ENCODE measurements around the gene EML5.

Gene EML5

DNA sequence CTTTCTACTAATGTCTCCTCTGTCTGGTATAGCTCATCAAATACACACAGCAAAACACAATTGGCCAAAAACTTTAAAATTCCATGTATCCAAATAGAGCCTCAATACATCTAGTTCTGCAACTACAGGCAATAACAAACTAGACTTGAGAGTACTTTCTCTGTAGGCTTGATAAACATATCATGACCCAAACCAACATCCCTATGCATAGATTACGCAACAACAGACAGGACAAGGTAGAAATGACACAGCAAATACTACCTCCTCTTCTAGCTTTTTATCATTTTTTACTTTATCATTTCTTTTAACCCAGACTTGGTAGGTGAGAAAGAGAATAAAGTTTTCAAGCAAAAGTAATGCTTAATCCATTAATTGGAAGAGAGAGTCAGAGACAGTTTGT lies 41.8 kb downstream of the EML5 start:
- no peak for TF ChIP-seq CTCF (conservative IDR thresholded peaks at IDR 0.05)
- no peak overlapping the region for H3K27ac ChIP-seq

DNA sequence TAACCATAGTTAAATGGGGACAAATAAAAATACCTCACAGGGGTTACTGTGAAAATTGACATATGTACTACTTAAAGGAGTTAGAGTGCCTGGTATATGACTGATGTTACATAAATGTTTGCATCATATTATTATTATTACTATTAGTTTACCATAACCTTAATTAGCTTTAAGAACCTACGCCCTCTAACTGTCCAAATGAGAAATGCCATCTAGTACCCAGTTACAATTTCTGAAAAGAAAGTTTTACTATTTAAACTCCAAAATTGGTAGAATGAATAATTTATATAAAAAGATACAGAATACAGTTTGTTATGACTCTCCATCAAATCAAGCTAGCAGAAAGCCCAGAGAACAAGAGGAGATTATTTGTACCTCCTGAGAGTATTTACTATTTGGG lies 42.3 kb downstream of the EML5 start:
- no peak for TF ChIP-seq CTCF (conservative IDR thresholded peaks at IDR 0.05)
- no peak overlapping the region for H3K27ac ChIP-seq

DNA sequence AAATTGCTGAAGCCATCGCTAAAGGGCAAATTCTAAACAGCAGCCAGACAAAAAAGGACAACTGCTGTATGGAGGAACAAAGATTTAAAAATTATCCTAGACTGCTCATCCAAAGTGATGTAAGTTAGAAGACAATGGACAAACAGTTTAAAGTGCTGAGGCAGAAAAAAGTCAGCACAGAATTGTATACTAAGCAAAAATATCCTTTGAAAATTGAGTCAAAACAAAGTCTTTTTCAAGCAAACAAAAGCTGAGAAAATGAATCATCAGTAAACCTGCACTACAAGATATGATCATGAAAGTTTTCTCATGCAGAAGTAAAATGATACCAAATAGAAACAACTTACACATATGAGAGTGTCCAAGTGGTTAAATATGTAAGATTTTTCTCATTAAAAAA lies 43.6 kb downstream of the EML5 start:
- no peak for TF ChIP-seq CTCF (conservative IDR thresholded peaks at IDR 0.05)
- H3K27ac ChIP-seq, result no peak overlapping the region

DNA sequence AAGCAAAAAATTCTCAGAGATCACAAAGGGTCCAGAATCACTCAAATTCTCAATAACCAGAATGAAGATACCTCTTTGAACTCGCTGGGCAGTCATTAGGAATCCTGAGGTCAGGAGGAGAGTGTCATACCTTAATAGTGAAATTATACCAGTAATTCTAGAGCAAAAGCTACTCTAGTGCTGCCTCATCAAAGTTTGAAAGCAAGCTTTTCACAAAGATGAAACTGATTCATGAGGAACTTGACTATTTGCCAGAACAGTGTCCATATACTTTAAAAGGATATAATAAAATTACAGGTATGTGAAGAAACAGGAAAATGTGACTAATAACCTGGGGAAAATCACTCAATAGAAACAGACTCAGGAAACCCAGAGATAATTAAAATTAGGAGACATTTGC lies 44.5 kb downstream of the EML5 start:
- TF ChIP-seq CTCF (conservative IDR thresholded peaks at IDR 0.05), result no peak
- no peak overlapping the region for H3K27ac ChIP-seq

DNA sequence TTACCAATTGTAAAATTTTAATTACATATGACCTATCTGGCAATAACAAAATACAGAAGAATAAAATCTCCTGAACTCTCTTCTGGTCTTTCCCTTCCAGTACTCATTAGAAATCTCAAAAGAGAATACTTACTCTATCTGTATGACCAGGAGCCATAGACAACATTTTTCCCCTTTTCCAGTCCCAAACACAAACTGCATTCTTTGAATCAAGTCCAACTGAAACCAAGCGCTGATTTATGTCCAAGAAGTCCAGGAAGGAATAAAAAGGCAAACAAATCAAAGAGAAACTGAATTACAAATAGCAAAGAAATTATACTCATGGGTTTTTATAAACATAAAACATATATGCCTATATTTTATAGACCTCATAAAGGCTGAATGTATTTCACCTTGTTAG lies 46.7 kb downstream of the EML5 start:
- peak overlapping the region; percentile 46 for H3K27ac ChIP-seq
- no peak for TF ChIP-seq CTCF (conservative IDR thresholded peaks at IDR 0.05)

DNA sequence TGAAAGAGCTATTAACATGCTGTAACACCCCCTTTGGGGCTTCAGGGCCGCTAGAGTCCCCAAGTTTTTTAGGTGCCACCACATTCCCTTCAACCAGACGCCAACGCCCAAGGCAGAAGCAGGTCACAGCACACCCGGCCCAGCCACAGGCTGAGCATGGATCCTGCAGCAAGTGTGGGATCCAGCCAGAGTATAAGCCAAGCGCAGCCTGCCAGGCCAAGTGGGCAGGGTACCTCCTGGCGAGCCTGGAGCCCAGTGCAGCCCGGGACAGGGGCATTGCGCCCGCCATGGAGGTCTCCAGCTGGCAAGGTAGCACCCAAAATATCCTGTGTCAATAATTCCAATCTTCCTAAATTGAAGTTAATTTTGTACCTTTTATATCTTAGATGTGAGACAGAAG lies 55.5 kb downstream of the EML5 start:
- H3K27ac ChIP-seq, result no peak overlapping the region
- TF ChIP-seq CTCF (conservative IDR thresholded peaks at IDR 0.05), result no peak

DNA sequence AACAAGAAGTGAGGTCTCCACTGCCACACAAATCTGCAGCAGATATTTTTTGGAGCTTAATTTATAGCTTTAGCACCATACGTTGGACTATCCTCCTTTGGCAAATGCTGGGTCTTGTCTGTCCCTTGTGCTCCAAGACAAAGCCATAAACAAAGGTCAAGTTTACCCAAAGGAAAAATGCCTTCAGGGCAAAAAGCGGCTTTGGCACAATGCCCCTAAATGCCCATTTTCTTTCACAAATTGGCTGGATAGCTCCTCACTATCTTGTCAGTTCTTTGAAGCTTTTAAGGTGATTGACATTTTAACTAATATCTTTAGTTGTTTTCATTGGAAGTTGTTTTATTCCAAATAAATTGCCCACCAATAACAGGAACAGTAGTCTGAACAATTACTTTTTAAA lies 59.6 kb downstream of the EML5 start:
- H3K27ac ChIP-seq, result no peak overlapping the region
- peak; percentile 30; the same call in 1 of the 2 replicates for TF ChIP-seq CTCF (conservative IDR thresholded peaks at IDR 0.05)

- TF ChIP-seq CTCF (conservative IDR thresholded peaks at IDR 0.05), result peak; percentile 73
- H3K27ac ChIP-seq, result no peak overlapping the region
Measured at GRCh38 chr14:88729159-88729558, 63.6 kb downstream of the EML5 start.
